ENCODE data around the gene C6orf47.

The C6orf47 gene

DNA sequence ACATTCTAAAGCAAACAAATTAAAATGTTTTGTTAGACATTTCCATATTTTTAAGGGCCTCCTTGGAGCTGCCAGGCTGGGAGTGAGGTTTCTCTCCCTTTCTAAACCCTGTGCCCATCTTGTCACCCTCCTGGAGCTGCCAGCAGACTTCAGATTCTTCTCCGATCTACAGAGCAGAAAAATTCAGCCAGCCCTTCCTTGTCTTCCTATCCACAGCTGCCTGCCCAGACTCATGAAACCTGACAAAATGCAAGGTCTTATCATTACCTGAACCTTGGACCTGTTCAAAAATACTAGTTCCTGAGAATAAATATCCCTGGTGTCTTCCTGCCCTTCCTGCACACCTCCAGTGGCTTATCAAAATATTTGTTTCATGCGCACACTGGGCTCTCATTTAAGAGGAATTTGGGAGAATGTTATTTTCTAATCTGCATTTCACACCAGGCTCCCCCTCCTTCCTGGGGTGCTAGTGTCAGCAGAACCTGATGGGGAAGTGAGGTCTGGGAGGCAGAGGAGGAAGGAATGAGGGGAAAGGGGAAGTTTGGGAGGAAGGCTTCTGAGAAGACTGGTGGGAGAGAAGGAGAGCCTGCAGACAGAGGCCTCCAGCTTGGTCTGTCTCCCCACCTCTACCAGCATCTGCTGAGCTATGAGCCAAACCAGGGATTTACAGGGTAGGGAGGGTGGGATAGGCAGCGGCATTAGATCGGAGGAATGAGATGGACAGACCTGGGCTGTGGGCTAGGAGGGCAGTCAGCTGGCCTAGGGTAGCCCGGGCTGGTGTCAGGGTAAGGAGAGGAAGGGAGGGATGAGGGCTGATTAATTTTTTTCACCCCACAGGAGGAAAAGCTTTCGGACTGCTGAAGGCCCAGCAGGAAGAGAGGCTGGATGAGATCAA, 45.6 kb downstream of the C6orf47 start, which contains the start of gene AIF1:
Gene AIF1 (plus strand): TSS at position 551 of the 895 bp plus-strand sequence. CDS start 96 bp downstream, at position 647.
- no peak for DNase-seq (ENCODE audit: low read depth)

DNA sequence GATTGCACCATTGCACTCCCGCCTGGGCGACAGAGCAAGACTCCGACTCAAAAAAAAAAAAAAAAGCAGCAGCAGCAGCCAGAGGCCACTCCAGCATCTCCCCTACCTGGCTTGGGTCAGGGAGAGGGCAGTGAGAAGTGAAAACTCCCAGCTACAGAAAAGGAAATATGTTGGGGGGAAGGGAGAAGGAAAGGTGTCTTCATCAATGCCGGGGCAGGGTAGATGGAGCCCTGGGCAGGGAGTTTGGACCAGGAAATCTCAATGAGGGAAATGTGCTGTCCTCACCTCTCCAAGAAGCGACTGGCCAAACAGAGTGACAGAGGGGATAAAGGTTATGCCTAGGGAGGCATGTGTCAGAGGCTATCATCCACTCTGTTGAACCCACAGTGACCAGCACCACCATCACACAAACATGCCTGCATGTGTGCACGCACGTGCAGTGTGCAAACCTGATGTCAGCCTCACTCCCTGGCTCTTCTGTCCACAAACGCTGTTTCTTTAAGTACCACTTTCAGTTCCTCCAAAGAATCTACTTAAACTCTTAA, 46.4 kb downstream of the C6orf47 start:
- no peak for DNase-seq (ENCODE audit: low read depth)

DNA sequence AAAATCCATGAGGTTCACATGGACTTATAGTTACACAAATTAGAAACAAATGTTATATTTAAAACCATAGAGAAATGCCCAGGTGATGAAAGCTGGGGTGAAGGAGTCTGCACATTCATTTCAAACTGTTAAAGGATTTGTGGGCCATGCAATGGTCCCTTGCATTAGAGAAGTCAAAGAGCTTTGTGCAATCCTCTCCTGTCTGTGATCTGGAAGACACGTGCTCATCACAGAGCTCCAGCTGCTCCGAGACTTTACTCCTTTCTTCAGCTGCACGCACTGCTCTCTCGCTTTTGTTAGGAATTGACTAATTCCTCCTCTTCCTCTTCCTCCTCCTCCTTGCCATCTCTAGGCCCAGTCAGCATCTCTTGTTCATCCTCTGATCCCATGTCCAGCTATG, 49.6 kb downstream of the C6orf47 start:
- no peak for DNase-seq (ENCODE audit: low read depth)

DNA sequence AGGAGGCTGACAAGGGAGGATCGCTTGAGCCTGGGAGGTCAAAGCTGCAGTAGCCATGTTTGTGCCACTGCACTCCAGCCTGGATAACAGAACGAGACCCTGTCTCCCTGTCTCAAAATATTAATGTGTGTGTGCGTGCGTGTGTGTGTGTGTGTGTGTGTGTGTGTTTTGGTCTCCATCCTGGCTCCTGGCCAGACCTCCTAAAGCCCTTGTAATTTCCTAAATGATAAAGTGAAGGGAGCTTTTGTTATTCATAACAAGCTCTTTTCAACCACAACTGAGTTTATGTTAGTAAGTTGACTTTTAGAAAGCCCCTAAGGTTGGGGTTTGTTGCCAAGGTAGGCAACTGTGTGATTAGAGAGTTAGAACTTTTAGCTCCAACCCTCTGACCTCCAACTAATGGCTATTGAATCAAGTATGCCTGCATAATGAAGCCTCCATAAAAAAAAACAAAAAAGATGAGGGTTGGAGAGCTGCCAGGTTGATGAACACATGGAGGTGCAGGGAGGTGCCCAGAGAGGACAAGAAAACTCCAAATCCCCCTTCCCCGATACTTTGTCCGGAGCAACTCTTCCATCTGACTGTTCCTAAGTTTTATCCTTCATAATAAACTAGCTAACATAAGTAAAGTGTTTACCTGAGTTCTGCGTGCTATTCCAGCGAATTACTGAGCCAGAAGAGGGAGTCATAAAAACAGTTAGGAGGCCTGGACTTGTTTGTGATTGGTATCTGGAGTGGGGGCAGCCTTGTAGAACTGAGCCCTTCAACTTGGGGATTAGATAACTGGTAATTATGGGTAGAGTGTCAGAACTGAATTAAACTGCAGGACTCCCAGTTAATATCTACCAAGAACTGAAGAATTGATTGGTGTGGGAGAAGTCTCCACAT, 50.8 kb downstream of the C6orf47 start:
- DNase-seq (ENCODE audit: low read depth): no peak
